Mucosa of gallbladder (tissue), 1 donor: ENCODE measurements around the gene SLC22A12. TPM values are rescaled to one million over a fixed set of nuclear protein-coding genes. Genes with fewer than 3 reads are reported as not detected.
A peak's percentile ranks its signal among the peaks of the same experiment; 100 is the strongest.

Source experiments
- DNase-seq: peaks from one replicate; pipeline ENCODE4 v3.0.0-alpha.2; 2020; ENCODE audit warnings: low spot score
- total RNA-seq: library from RNA; stranded (reverse); gene quantifications from one replicate; pipeline ENCODE4 v1.2.1, GENCODE V29; 2021
- donor health status: DM: no; HTN: no; CAD: no.

SLC22A12 gene
- total RNA-seq, 1 donor from 2014 or later = not detected

- no peak for DNase-seq
Measured at GRCh38 chr11:64562723-64563351, 28.2 kb upstream of the SLC22A12 start.

- no peak for DNase-seq
Measured at GRCh38 chr11:64563966-64564365, 27.1 kb upstream of the SLC22A12 start.

- DNase-seq = no peak
Measured at GRCh38 chr11:64564419-64564818, 26.6 kb upstream of the SLC22A12 start.

GRCh38 chr11:64564947-64565889 is 25.8 kb upstream of the SLC22A12 start:
- DNase-seq = no peak

DNA sequence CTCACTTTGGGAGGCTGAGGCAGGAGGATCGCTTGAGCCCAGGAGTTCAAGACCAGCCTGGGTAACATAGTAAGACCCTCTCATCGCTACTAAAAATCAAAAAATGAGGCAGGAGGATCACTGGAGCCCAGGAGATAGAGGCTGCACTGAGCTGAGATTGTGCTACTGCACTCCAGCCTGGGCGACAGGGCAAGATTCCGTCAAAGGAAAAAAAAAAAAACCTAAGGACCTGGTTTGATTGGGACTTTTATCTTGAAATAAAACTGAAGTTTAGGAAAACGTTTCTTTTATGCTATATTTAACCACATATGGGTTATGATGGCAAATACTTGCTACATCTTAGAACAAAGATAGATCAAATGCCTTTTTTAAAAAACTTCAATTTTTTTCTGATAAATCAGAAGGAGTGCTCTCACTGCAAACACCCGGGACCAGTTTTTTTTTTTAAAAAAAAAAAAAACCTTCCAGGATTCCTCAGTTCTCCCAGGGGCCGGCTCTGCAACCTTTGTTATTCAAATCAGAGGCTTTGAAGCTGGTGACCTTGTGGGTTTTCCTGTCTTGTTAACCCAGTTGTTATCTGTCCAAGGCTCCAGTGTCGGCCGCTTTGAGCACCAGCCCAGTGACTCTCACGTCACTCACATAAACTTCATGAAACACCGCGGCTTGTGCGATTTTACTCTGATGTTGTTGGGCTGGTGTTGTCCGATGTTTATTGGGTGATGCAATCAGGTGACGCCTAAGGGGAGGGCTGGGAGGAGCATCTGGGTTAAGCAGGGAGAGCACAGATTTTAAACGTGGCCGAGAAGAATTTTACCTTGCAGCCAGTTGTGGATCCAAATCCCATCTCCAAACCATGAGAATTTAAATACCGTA is 24.7 kb upstream of the SLC22A12 start:
- peak; percentile 55 for DNase-seq

DNA sequence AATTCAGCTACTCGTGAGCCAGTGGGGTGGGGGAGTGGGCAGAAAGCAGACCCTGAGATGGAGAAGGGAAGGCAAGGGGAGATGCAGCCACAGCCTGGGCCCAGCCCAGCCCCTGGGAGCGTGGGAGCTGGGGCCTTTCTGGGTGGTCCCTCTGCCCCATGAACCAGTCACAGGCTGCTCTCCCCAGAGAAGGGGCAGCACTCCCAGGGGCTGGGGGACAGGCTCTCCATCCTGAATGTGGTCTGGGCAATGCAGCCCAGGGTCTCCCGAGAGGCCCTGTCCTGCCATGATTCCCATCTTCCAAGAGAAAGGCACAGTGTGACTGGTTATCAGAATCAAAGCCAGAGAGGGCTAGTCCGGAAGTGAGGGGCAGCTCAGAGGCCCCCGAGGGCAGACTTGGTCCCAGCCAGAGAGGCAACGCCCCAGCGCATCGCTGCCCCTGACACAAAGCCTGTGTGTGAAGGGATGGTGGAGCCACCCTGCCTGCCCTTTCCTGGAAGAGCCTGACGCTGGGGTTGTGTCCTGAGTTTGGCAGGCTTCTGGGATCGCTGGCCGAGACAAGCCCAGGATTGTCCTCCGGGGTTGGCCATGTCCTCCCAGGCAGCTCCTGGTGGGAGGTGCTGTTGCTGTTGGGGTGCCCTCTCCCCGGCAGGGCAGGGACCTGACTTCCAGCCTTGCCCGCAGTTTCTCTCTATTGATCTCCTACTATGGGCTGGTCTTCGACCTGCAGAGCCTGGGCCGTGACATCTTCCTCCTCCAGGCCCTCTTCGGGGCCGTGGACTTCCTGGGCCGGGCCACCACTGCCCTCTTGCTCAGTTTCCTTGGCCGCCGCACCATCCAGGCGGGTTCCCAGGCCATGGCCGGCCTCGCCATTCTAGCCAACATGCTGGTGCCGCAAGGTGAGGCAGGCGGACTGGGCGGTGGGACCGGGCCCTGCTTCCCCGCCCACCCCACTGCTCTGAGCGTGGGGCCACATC is 23.8 kb upstream of the SLC22A12 start:
- no peak for DNase-seq

- no peak for DNase-seq
Measured at GRCh38 chr11:64568041-64568571, 22.9 kb upstream of the SLC22A12 start.

- no peak for DNase-seq
Measured at GRCh38 chr11:64568584-64569140, 22.4 kb upstream of the SLC22A12 start.

DNA sequence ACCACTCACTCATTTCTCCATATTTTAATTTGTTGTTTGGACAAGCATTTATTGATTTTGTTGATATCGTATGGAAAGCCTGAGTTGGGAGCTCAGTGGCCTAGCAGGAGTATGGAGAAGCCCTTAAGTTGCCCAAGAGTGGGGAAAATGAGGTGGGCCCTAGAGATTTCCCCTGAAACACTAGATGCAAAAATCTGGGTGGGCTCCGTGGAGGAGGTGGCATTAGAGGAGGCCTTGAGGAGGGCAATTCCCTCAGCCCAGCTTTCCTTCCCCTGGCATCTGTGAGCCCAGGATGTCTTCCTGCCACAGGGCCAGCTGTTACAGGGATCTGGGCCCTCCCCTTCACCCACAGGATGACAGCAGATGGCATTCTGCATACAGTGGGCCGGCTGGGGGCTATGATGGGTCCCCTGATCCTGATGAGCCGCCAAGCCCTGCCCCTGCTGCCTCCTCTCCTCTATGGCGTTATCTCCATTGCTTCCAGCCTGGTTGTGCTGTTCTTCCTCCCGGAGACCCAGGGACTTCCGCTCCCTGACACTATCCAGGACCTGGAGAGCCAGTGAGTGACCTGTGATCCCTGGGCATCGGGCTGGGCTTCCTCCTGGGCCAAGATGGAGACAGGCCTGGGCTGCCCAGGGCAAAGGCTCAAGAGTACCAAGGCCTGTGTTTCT is 21.6 kb upstream of the SLC22A12 start:
- no peak for DNase-seq

- no peak for DNase-seq
Measured at GRCh38 chr11:64570341-64570740, 20.7 kb upstream of the SLC22A12 start.

GRCh38 chr11:64571050-64571409 is 20.0 kb upstream of the SLC22A12 start:
- no peak for DNase-seq

GRCh38 chr11:64571410-64572091 is 19.5 kb upstream of the SLC22A12 start:
- DNase-seq = no peak

DNA sequence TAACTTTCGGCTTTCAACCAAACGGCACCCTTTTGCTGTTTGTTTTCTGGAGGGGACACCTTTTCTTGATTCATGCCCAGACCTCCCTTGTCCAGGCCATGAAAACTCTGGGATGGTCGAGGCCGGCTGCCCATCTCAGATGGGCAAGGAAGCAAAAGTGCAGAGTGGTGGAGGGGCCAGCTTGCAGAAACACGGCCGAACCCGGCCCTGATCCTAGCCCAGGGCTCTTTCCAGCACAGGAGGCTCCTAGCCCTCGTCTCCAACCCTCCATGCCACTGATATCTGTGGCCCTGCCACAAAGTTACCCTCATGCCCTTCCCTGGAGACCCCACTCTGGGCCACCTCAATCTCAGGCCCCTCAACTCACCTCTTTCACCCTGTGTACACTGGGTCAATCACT is 18.9 kb upstream of the SLC22A12 start:
- no peak for DNase-seq

- DNase-seq = no peak
Measured at GRCh38 chr11:64577202-64577601, 13.8 kb upstream of the SLC22A12 start.

DNA sequence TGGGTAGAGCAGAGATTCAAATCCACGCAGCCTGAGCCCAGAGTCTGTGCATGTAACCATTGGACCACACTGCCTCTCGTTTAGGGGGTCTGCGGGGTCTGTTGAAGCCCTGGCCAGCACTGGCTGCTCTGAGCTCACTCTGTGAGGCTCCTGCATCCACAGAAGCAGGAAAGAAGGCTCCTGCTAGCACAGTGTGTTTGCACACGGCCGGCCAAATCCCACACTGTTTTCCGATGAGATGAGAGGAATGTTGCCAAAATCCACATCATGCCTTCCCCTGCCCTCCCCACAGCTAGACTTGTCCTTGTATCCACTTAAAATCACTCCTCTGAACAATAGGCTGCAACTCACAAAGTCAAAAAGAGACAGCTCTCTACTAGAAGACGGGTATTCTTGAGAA is 10.6 kb upstream of the SLC22A12 start:
- no peak for DNase-seq

GRCh38 chr11:64581057-64581523 is 9.9 kb upstream of the SLC22A12 start:
- DNase-seq = no peak

GRCh38 chr11:64582885-64583284 is 8.1 kb upstream of the SLC22A12 start:
- DNase-seq = no peak

- no peak for DNase-seq
Measured at GRCh38 chr11:64583296-64584262, 7.4 kb upstream of the SLC22A12 start.
